HuH-7.5 (cell line): ENCODE results near the gene HMGN4.

Experiments used
- DNase-seq: peaks from one replicate; pipeline ENCODE4 v3.0.0; 2011; ENCODE audit warnings: low spot score

Gene HMGN4

DNA sequence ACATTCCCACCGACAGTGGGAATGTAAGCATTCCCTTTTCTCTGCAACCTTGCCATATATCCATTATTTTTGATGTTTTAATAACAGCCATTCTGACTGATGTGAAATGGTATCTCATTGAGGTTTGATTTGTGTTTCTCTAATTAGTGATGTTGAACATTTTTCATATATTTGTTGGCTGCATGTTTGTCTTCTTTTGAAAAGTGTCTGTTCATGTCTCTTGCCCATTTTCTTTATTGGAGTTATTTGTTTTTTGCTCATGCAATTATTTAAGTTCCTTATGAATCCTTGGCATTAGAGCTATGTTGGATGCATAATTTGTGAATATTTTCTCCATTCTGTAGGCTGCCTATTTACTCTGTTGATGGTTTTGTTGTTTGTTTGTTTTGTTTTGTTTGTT, 40.6 kb downstream of the HMGN4 start:
- no peak for DNase-seq

DNA sequence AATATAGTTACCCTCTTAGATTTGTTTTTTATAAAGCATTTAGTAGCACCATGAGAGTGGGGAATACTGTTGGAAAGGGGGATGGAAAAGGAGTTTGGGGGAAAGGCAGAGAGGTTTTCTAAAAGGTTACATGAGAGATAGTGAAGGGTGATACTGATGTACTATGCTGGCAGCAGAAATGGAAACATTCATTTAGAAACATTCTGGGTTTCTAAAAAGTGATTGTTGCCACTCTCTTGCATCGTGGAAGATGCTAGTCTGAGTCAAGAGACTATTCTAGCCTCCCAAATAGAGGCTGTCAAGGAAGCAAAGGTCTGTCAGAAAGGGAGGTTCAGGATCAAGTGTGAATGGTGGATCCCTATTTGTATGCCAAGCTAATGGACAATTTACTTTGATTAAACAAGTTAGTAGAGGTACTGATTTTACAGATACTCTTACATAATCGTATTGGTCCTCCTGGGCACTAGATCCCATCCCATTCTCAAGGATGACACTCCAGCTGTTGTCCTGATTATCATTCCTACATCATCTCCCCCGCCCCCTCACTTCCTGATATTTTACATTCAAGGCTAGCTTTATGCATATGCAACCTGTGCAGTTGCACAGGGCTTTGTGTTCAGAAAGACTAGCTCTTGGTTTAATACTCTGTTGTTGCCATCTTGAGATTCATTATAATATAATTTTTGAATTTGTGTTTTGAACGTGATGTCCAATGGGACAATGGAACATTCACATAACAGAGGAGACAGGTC, 43.2 kb downstream of the HMGN4 start:
- no peak for DNase-seq

GRCh38 chr6:26588965-26589364, 50.8 kb downstream of the HMGN4 start:
- no peak for DNase-seq

- no peak for DNase-seq
These were observed 54.5 kb downstream of the HMGN4 start for GRCh38 chr6:26592649-26593048.

DNA sequence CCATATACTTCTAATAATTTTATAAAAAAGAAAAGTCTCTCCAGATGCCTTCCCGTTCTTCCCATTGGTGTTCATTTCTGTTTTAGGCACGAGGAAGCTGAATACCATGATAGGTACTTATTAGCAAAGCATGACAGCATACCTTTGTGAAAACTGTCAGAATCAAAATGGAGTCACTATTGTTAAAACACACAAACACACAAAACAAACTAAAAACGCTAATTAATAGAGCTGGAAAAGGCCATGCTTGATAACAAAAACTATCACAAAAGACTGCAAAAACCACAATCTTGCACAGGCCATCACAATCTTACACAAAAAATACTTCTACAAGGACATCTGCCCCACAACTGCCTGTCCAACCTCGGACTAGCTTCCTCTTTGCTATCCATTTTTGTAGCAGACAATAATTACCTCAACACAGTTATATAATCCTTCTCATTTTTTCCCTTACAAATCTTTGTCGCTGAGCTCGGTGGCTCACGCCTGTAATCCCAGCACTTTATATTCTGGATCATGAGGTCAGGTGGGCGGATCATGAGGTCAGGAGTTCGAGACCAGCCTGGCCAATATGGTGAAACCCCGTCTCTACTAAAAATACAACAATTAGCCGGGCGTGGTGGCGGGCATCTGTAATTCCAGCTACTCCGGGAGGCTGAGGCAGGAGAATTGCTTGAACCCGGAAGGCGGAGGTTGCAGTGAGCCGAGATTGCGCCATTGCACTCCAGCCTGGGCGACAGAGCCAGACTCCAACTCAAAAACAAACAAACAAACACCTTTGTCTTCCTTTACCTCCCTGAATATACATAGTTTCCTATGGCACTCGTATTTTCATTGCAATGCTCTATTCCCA, 55.3 kb downstream of the HMGN4 start:
- DNase-seq: no peak

- DNase-seq: no peak
These were observed 55.9 kb downstream of the HMGN4 start for GRCh38 chr6:26594131-26594498.

GRCh38 chr6:26594730-26595632, 56.8 kb downstream of the HMGN4 start:
- no peak for DNase-seq

DNA sequence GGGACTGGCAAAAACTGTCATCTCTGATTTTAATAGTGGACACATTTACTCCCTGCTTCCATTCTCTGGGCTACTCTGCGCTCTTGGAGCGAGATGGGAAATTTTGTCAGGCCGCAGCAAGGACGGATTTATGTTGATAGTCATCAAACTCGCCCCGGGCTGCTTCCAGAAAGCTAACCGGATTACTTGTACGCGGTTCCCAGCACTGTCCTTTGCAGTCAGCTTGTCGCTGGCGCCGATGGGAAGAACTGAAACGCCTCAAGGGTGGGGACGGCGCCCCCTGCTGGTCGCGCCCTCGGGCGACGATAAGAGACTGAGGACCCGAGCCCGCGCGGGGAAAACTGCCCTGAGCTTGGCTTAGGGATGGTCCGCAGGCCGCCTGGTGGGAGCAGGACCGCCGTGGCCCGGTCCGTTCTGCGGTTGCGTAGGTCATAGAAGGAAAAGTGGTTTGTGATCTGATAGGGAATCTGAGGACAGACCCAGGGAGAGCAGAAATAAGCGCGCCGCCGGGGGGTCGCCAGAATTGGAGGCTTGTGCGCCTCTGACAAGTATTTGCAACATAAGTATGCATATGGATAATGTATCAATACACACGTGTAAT, 57.6 kb downstream of the HMGN4 start:
- peak; percentile 48 for DNase-seq
